Neural crest cell (in vitro differentiated cells): ENCODE data around the gene GIPC2. TPM values are rescaled to one million over a fixed set of nuclear protein-coding genes. Genes with fewer than 3 reads are reported as not detected.

Experiments used
- DNase-seq: peaks from one replicate; pipeline ENCODE4 v3.0.0; 2021; ENCODE audit warnings: low read depth, mixed read lengths, low spot score
- H3K27ac Mint-ChIP-seq: one replicate; pipeline ENCODE4 v1.8.0; 2021; ENCODE audit warnings: mild to moderate bottlenecking, mixed read lengths; ENCODE audit not compliant: unreplicated experiment
- H3K27me3 Mint-ChIP-seq: 2 replicates; pipeline ENCODE4 v1.8.0; 2021; ENCODE audit warnings: low read depth, mild to moderate bottlenecking, mixed read lengths
- H3K36me3 Mint-ChIP-seq: 2 replicates; pipeline ENCODE4 v1.8.0; 2021; ENCODE audit warnings: low read depth, mild to moderate bottlenecking, mixed read lengths
- H3K4me1 Mint-ChIP-seq: 2 replicates; pipeline ENCODE4 v1.8.0; 2021; ENCODE audit warnings: mixed read lengths
- H3K4me3 Mint-ChIP-seq: one replicate; pipeline ENCODE4 v1.8.0; 2021; ENCODE audit warnings: mild to moderate bottlenecking, mixed read lengths
- H3K9me3 Mint-ChIP-seq: 2 replicates; pipeline ENCODE4 v1.8.0; 2021; ENCODE audit warnings: mixed read lengths
- CTCF ChIP-seq: fragments of 200-600 bp; sonication (generic); conservative IDR thresholded peaks from 2 replicates; pipeline ENCODE4 v1.5.0; 2021; ENCODE audit warnings: antibody characterized with exemption, mild to moderate bottlenecking
- total RNA-seq: library from RNA; stranded (reverse); gene quantifications from 2 replicates; pipeline ENCODE4 v1.2.1, GENCODE V29; 2021

GIPC2 gene
- total RNA-seq, 1 donor from 2014 or later, result not detected

DNA sequence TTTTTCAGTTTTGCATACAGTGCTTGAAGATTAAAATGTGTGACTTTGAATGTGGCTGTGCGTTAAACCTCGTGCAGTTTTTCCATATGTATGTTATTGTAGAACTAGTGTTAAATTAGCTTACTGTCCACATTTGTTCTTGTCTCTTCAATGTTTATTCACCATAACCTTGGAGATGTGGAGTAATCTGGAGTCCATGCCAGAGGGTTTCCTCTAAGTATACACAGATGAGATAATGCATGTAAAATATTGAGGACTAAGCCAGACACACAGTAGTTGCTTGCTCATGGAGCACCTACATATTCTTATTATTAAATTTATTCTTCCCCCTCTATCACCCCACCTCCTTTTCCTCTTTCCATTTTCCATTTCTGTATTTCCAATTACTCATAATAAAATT, 7.7 kb upstream of the GIPC2 start:
- Mint-ChIP-seq H3K4me1 (no peaks in the 10 kb centered on the region), H3K36me3 (no peaks in the 10 kb centered on the region), H3K27ac (no peak overlapping the region), H3K27me3 (peaks cover 24% of the 10 kb centered on the region), H3K4me3 (no peak overlapping the region), H3K9me3 (no peaks in the 10 kb centered on the region)
- no peak for DNase-seq
- TF ChIP-seq CTCF, result no peak

DNA sequence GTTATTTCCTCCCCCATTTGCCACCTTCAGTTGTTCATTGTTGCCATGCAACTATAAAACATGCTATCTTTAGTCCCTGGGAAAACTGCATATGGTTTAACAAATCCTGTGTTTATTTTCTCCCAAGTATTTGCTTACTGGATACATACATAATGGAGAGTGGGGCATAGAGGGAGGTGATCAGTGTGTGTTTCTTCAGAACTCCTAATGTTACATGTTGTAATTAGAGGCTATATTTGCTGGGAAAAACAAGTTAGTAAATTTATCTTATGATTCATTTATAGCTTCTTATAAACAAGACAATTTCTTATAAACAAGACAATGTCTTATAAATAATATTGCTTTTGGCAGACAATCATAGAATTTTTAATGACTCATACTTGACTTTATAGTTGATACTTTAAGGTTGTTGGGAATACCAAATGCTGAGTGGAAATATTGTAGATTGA, 7.3 kb upstream of the GIPC2 start:
- no peak overlapping the region for H3K4me3 Mint-ChIP-seq
- peaks cover 28% of the 10 kb centered on the region for H3K27me3 Mint-ChIP-seq
- no peak for TF ChIP-seq CTCF
- no peak overlapping the region for H3K27ac Mint-ChIP-seq
- H3K4me1 Mint-ChIP-seq, result no peaks in the 10 kb centered on the region
- H3K9me3 Mint-ChIP-seq, result no peaks in the 10 kb centered on the region
- H3K36me3 Mint-ChIP-seq, result no peaks in the 10 kb centered on the region
- no peak for DNase-seq

GRCh38 chr1:78040484-78041089, 5.2 kb upstream of the GIPC2 start:
- peaks cover 7% of the 10 kb centered on the region for H3K4me1 Mint-ChIP-seq
- TF ChIP-seq CTCF, result no peak
- no peak for DNase-seq
- no peaks in the 10 kb centered on the region for H3K36me3 Mint-ChIP-seq
- H3K9me3 Mint-ChIP-seq, result no peaks in the 10 kb centered on the region
- H3K4me3 Mint-ChIP-seq, result no peak overlapping the region
- H3K27ac Mint-ChIP-seq, result no peak overlapping the region
- H3K27me3 Mint-ChIP-seq, result peaks cover 49% of the 10 kb centered on the region

DNA sequence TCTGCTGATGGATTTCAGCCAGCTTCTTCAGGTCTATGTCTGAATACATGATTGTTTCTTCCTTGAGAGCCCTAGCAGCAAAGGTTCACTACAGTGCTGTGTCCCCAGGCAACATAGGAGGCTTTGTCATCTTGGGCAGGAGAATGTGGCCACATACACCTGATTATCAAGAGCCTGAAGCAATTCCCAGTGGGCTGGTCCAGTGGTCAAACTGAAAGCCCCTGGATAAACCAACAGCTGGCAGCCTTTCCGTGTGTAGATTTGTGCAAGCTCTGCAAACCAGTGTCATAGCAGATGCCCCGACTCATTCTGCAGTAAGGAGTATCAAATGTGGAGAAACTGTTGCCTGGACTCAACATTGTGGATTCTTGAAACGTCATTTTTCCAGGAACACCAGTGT, 2.3 kb upstream of the GIPC2 start:
- peaks cover 13% of the 10 kb centered on the region for H3K4me1 Mint-ChIP-seq
- peaks cover 75% of the 10 kb centered on the region for H3K27me3 Mint-ChIP-seq
- no peak for TF ChIP-seq CTCF
- DNase-seq, result no peak
- no peaks in the 10 kb centered on the region for H3K9me3 Mint-ChIP-seq
- no peaks in the 10 kb centered on the region for H3K36me3 Mint-ChIP-seq
- no peak overlapping the region for H3K27ac Mint-ChIP-seq
- no peak overlapping the region for H3K4me3 Mint-ChIP-seq

- TF ChIP-seq CTCF, result no peak
- Mint-ChIP-seq H3K9me3 (no peaks in the 10 kb centered on the region), H3K4me3 (peak overlapping the region; percentile 49), H3K27me3 (peaks cover 81% of the 10 kb centered on the region), H3K4me1 (peaks cover 13% of the 10 kb centered on the region), H3K27ac (no peak overlapping the region), H3K36me3 (no peaks in the 10 kb centered on the region)
- DNase-seq, result no peak
These were observed 787 bp upstream of the GIPC2 start for GRCh38 chr1:78044796-78045562.
